DND-41 (cell line): Measurements from ENCODE around the gene CHRNA1.

ENCODE experiments used
- ATAC-seq: fragments of 200-7000 bp; cut with Tn5 transposase; 3 replicates; pipeline ENCODE4 v1.9.1; 2021; ENCODE audit warnings: low read depth; ENCODE audit not compliant: insufficient read depth
- DNase-seq: peaks from one replicate; pipeline ENCODE4 v3.0.0-alpha.2; 2020
- H2AFZ ChIP-seq: 2 replicates; pipeline ENCODE4 v1.6.0; 2012; ENCODE audit warnings: low read depth, low read length
- H3K27ac ChIP-seq: 2 replicates; pipeline ENCODE4 v1.5.1; 2012; ENCODE audit warnings: low read length, inconsistent platforms
- H3K27me3 ChIP-seq: fragments of 200-600 bp; sonication (generic); 2 replicates; pipeline ENCODE4 v1.6.0; 2012; ENCODE audit warnings: low read length, mild to moderate bottlenecking, inconsistent platforms; ENCODE audit not compliant: insufficient read depth, poor library complexity
- H3K36me3 ChIP-seq: 2 replicates; pipeline ENCODE4 v1.5.1; 2012; ENCODE audit warnings: low read length, inconsistent platforms; ENCODE audit not compliant: insufficient read depth
- H3K4me1 ChIP-seq: 2 replicates; pipeline ENCODE4 v1.5.1; 2012; ENCODE audit warnings: mild to moderate bottlenecking, low read length; ENCODE audit not compliant: insufficient read depth
- H3K4me2 ChIP-seq: 2 replicates; pipeline ENCODE4 v1.6.0; 2012; ENCODE audit warnings: mild to moderate bottlenecking, moderate library complexity, low read length, inconsistent platforms; ENCODE audit not compliant: insufficient read depth
- H3K4me3 ChIP-seq, 2 experiments: fragments of 200-600 bp in 1 of 2; shearing (Covaris generic) in 1 of 2; 2 replicates each; pipeline ENCODE4 v1.5.1; 2012 to 2016; ENCODE audit warnings: inconsistent platforms in 2 of 2, low read length in 2 of 2, mild to moderate bottlenecking in 2 of 2, low read depth in 1 of 2, moderate library complexity in 1 of 2
- H3K79me2 ChIP-seq: 2 replicates; pipeline ENCODE4 v1.6.0; 2012; ENCODE audit warnings: low read length, inconsistent platforms; ENCODE audit not compliant: insufficient read depth
- H3K9ac ChIP-seq: 2 replicates; pipeline ENCODE4 v1.6.0; 2012; ENCODE audit warnings: low read depth, mild to moderate bottlenecking, inconsistent platforms, low read length, moderate library complexity
- H3K9me3 ChIP-seq: 2 replicates; pipeline ENCODE4 v1.5.1; 2012; ENCODE audit warnings: low read length, moderate library complexity, mild to moderate bottlenecking, inconsistent platforms; ENCODE audit not compliant: insufficient read depth, severe bottlenecking
- H4K20me1 ChIP-seq: 2 replicates; pipeline ENCODE4 v1.6.0; 2012; ENCODE audit warnings: low read length; ENCODE audit not compliant: insufficient read depth
- EZH2 ChIP-seq: IDR thresholded peaks from 3 replicates; pipeline ENCODE4 v1.6.1; 2012; ENCODE audit warnings: borderline replicate concordance, low read depth, mild to moderate bottlenecking, moderate library complexity, low read length, inconsistent platforms; ENCODE audit not compliant: severe bottlenecking
- TF ChIP-seq, protein P1 (sequence below): IDR thresholded peaks from 2 replicates; pipeline ENCODE4 v1.5.1; 2012; ENCODE audit warnings: borderline replicate concordance, low read length, moderate library complexity, mild to moderate bottlenecking; ENCODE audit not compliant: poor library complexity, severe bottlenecking; ENCODE audit errors: extremely low read depth

Gene CHRNA1

DNA sequence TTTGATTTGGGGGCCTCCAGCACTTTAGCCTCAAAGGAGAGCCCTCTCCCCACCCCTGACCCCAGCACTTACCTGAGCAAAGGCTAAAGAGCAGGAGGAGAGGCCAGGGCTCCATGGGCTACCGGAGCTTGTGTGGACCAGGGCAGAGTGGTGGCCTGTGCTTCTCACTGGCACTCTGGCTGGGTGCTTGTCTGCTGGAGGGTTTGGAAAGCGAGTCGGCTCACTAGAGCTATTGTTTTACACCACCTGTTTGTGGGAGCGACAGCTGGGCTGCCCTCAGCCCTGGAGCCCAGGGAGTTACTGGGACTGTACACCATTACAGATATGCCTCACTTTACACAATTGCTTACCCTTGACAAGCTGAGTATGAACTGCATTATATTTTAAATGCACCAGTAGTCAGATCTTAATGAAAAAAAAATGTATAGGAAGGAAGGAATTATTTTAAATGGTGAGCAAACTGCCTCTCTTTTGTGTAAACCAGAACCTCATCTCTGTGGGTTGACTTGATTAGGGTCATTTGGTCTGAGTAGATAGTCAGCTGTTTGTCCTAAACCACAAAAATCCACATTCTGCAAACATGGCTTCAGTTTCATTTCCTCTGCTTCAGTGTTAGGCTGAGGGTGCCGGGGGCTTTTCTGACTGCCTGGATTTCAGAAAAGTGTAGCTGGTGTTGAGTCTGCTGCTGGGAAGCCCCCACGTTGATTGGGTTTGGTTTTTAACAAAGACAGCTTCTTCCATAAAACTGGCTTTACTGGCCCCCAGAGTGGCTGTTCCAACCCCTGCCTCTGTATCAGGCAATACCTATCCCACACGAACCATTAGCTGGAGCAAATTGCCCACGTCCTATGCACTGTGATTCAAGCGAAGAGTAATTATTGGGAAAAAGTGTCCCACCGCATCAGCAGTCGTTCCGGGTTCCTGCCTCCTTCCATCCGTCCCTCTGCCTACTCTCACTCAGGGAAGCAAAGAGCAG is at the start of gene CHRNA1:
CHRNA1 (minus strand) TSS at position 193 of the 976 bp plus-strand sequence; CDS start at position 115, 78 bp downstream.
- TF ChIP-seq EZH2 = no peak
- TF ChIP-seq, protein P1, sequence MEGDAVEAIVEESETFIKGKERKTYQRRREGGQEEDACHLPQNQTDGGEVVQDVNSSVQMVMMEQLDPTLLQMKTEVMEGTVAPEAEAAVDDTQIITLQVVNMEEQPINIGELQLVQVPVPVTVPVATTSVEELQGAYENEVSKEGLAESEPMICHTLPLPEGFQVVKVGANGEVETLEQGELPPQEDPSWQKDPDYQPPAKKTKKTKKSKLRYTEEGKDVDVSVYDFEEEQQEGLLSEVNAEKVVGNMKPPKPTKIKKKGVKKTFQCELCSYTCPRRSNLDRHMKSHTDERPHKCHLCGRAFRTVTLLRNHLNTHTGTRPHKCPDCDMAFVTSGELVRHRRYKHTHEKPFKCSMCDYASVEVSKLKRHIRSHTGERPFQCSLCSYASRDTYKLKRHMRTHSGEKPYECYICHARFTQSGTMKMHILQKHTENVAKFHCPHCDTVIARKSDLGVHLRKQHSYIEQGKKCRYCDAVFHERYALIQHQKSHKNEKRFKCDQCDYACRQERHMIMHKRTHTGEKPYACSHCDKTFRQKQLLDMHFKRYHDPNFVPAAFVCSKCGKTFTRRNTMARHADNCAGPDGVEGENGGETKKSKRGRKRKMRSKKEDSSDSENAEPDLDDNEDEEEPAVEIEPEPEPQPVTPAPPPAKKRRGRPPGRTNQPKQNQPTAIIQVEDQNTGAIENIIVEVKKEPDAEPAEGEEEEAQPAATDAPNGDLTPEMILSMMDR = no peak
- H3K27me3 ChIP-seq = peaks cover 17% of the 10 kb centered on the region
- no peak within 1 kb of the TSS for H3K4me3 ChIP-seq
- no peaks in the 10 kb centered on the region for H3K79me2 ChIP-seq
- H3K36me3 ChIP-seq = no peaks in the 10 kb centered on the region
- H3K9me3 ChIP-seq = no peaks in the 10 kb centered on the region
- H3K4me1 ChIP-seq = no peaks in the 10 kb centered on the region
- no peak within 1 kb of the TSS for H3K4me2 ChIP-seq
- H2AFZ ChIP-seq = no peak within 1 kb of the TSS
- H3K27ac ChIP-seq = no peak within 1 kb of the TSS
- DNase-seq (no peak), ATAC-seq (no peak)
- H3K9ac ChIP-seq = no peak within 1 kb of the TSS
- H4K20me1 ChIP-seq = no peaks in the 10 kb centered on the region

DNA sequence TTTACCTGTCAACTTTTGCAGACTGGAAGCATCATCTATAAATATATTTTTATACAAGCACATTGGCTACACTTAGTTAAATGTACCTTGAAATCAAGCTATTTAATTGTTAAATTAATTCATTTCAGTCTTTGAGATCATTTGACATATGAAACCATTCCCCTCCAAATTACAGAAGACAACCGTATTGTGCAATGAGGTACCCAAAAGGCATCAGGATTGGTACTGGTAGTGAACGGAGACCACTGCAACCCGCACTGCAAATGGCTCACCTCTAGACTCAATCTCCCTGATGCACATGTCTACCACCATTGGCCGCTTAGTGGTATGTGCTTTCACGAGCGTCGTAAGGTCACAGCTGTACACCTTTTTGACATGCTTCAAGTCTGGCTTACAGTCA is 47.8 kb upstream of the CHRNA1 start:
- Histone ChIP-seq H2AFZ (no peak overlapping the region), H3K27me3 (no peaks in the 10 kb centered on the region), H4K20me1 (no peaks in the 10 kb centered on the region), H3K27ac (no peak overlapping the region), H3K4me3 (no peak overlapping the region), H3K79me2 (no peaks in the 10 kb centered on the region), H3K36me3 (no peaks in the 10 kb centered on the region; the same call in 1 of the 2 replicates), H3K9ac (no peak overlapping the region), H3K4me2 (no peak overlapping the region), H3K4me1 (no peaks in the 10 kb centered on the region), H3K9me3 (no peaks in the 10 kb centered on the region)
- no peak for DNase-seq
- ATAC-seq = no peak
- TF ChIP-seq, protein P1 = no peak
- no peak for TF ChIP-seq EZH2

DNA sequence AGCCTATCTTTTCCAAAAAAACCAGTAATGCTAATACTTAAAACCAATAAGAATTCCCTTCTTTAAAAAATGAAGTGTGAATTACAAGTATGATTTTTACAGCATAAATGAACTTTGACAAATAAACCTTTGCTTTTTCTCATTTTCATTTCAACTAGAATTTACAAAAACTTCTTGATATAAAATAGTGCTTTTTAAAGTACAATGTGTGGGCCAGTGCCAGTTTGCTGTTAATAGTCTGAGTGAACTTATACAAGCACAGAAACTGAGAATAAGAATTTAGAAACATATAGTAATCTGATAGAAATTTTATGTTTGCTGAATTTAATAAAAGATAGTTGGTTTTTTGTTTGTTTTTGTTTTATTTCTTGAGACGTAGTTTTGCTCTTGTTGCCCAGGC is 43.7 kb upstream of the CHRNA1 start:
- H3K27me3 ChIP-seq = no peaks in the 10 kb centered on the region
- ATAC-seq = no peak
- H3K4me3 ChIP-seq = no peak overlapping the region
- no peaks in the 10 kb centered on the region for H3K4me1 ChIP-seq
- H3K79me2 ChIP-seq = no peaks in the 10 kb centered on the region
- H4K20me1 ChIP-seq = no peaks in the 10 kb centered on the region
- H3K36me3 ChIP-seq = no peaks in the 10 kb centered on the region; the same call in 1 of the 2 replicates
- H3K9ac ChIP-seq = no peak overlapping the region
- H3K27ac ChIP-seq = no peak overlapping the region
- no peak overlapping the region for H3K4me2 ChIP-seq
- TF ChIP-seq, protein P1 = no peak
- TF ChIP-seq EZH2 = no peak
- H3K9me3 ChIP-seq = no peaks in the 10 kb centered on the region
- H2AFZ ChIP-seq = no peak overlapping the region
- DNase-seq = no peak
